IgD-negative memory B cell (primary cell): ENCODE data around the gene ADAM10. TPM values are rescaled to one million over a fixed set of nuclear protein-coding genes. Genes with fewer than 3 reads are reported as not detected.

ENCODE experiments used
- H3K27ac Mint-ChIP-seq, 3 donors: one replicate each; pipeline ENCODE4 v1.8.0; 2020 to 2022; ENCODE audit warnings: mild to moderate bottlenecking in 3 of 3, mixed read lengths in 3 of 3, moderate library complexity in 1 of 3
- H3K27me3 Mint-ChIP-seq: one replicate; pipeline ENCODE4 v1.8.0; 2021; ENCODE audit warnings: mixed read lengths
- H3K36me3 Mint-ChIP-seq: one replicate; pipeline ENCODE4 v1.8.0; 2020; ENCODE audit warnings: mild to moderate bottlenecking, mixed read lengths
- H3K4me1 Mint-ChIP-seq, 3 donors: one replicate each; pipeline ENCODE4 v1.8.0; 2020 to 2022; ENCODE audit warnings: mixed read lengths in 3 of 3, mild to moderate bottlenecking in 1 of 3
- H3K4me3 Mint-ChIP-seq, 4 donors: one replicate each; pipeline ENCODE4 v1.8.0; 2020 to 2022; ENCODE audit warnings: mild to moderate bottlenecking in 4 of 4, mixed read lengths in 4 of 4, moderate library complexity in 3 of 4
- H3K9me3 Mint-ChIP-seq, 3 donors: one replicate each; pipeline ENCODE4 v1.8.0; 2020 to 2021; ENCODE audit warnings: mixed read lengths in 3 of 3, mild to moderate bottlenecking in 1 of 3
- polyA plus RNA-seq: library from polyadenylated mRNA; unstranded; fragments of 300-500 nt; fragmentation: Illumina TruSeq; gene quantifications from one replicate; pipeline ENCODE4 v1.2.3, GENCODE V29; 2021

Gene ADAM10
- polyA plus RNA-seq, 1 donor from 2014 or later, result 91.9 TPM

DNA sequence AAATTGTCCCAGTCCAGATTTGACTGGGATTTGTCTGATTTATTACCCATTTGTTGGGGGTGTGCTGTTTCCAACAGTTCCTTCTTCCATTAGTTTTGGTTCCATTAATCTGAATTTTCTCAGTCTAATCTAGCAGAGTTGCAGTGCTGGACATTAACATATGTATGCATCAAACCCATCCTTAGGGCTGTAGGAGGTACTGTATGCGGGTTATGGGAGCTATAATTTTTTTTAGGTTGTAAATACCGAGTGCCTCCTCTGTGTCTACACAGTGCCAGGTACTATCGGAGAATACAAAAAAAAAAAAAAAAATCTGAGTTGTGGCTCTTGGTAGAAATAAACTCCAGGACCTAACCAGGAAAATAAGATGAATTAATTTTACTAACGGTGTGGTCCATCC is 183.9 kb downstream of the ADAM10 start:
- Mint-ChIP-seq H3K4me3 (no peak overlapping the region), H3K27me3 (peaks cover 8% of the 10 kb centered on the region), H3K4me1 (no peaks in the 10 kb centered on the region), H3K9me3 (peaks cover 2 to 7% (median 4%) of the 10 kb centered on the region in 3 donors), H3K36me3 (no peaks in the 10 kb centered on the region), H3K27ac (no peak overlapping the region)

DNA sequence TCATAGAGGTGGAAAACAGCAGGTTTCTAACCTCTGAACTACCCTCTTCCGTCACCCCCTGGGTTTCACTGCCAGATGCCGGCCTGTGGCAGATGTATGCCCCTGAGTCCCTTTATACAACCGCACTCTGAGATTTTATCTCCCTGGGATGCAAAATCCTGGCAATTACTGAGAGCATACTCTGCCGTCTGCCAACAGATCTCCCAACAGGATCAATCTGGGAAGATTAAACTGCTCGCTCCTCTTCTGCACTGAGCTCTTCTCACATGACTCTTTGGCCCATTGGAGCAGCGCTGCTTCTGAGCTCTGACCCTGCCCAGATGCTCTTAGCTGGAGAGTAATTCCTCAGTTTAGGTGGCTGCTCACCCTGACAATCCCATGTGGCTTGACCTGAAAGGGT is 184.5 kb downstream of the ADAM10 start:
- Mint-ChIP-seq H3K27ac (peak overlapping the region in 1 of 3 donors; percentile 57), H3K36me3 (no peaks in the 10 kb centered on the region), H3K4me1 (no peaks in the 10 kb centered on the region), H3K4me3 (no peak overlapping the region), H3K9me3 (peaks cover 0 to 5% (median 4%) of the 10 kb centered on the region in 3 donors), H3K27me3 (peaks cover 8% of the 10 kb centered on the region)

DNA sequence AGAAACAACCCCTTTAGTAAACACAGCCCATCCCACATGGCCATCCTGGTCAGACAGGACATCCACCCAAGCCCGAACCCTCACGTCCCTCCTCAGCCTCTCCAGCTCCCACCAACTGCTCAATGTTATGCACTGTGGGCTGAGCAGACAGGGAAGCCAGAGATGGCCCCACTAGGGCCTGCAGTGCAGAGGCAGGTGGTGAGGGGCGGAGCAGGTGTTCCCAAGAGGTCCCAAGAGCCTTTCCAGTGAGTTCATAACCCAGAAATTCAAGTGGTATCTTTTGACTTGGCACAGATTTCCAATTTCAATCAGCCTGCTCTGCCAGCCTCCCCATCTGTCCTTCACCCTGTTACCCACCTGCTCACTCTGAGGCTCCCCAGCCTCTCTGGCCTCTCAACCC is 187.4 kb downstream of the ADAM10 start:
- Mint-ChIP-seq H3K4me3 (no peak overlapping the region), H3K27me3 (peaks cover 14% of the 10 kb centered on the region), H3K4me1 (no peaks in the 10 kb centered on the region), H3K36me3 (no peaks in the 10 kb centered on the region), H3K27ac (peak overlapping the region in 1 of 3 donors; percentile 61), H3K9me3 (peaks cover 0 to 5% (median 0%) of the 10 kb centered on the region in 3 donors)

DNA sequence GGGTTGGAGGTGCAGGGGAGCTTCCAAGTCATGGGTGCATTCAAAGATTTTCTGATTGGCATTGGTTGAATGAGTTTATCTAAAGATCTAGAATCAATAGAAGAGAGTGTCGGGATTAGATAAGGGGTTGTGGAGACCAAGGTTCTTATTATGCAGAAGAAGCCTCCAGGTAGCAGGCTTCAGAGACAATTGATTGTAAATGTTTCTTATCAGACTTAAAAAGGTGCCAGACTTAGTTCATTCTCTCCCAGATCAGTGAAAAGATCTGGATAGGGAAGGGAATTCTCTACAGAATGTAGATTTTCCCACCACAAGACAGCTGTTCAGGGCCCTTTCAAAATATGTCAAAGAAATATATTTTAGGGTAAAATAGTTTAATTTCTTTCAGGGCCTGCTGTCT is 188.2 kb downstream of the ADAM10 start:
- Mint-ChIP-seq H3K4me3 (no peak overlapping the region), H3K27ac (no peak overlapping the region)

DNA sequence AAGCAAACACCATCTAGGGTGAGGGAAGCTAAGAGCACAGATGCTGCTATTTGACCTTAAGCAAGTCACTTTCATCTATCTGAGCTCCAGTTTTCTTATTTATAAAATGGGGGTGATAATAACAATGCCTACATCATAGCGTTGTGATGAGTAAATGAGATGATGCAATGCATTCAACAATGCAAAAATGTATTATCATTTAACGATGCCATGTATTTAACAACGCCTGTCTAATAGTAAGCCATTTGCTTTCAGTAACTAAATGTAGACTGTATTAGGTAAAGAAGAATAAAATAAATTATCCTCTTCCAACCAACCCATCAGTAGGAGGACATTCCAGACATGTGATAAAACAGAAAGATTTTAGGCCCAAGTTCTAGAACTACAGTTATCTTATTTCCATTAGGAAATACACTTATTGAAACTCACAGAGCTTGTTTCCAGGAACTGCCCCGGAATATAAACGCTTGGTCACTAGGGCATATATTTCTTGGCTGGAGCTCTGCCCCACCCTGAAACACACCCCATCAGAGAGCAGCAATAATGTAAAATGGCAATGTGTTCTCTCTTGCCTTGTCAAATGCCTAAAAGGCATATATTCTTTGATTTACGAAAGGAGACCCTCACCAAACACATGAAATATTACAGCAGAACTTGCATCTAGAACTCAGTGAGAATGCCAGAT is 189.5 kb downstream of the ADAM10 start:
- Mint-ChIP-seq H3K9me3 (peaks cover 0 to 6% (median 0%) of the 10 kb centered on the region in 3 donors), H3K27ac (no peak overlapping the region), H3K4me3 (no peak overlapping the region), H3K4me1 (no peaks in the 10 kb centered on the region), H3K27me3 (peaks cover 16% of the 10 kb centered on the region), H3K36me3 (no peaks in the 10 kb centered on the region)

More for the DNA sequence above, 188.2 kb downstream of the ADAM10 start:
- peaks cover 14% of the 10 kb centered on the region for H3K27me3 Mint-ChIP-seq
- H3K4me1 Mint-ChIP-seq, result no peaks in the 10 kb centered on the region
- peaks cover 0 to 5% (median 0%) of the 10 kb centered on the region in 3 donors for H3K9me3 Mint-ChIP-seq
- no peaks in the 10 kb centered on the region for H3K36me3 Mint-ChIP-seq

DNA sequence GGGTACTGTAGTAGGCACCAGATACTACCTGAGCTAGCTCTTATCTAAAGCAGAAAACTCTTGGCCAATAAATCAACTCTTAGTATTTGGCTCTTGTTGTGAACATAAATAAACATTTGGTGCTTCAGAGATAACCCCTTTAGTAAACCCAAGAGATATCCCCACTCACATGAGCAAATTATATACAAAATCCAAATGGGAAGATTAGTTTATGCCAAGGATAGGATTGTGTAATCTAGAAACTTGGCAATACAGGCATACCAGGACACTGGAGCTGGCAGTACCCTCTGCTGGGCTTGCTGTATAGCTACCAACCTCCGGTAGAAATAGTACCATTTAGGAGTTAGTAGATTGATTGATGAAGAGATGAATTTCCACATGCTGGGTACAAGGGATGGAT is 190.7 kb downstream of the ADAM10 start:
- Mint-ChIP-seq H3K36me3 (no peaks in the 10 kb centered on the region), H3K27me3 (peaks cover 10% of the 10 kb centered on the region), H3K9me3 (peaks cover 0 to 6% (median 0%) of the 10 kb centered on the region in 3 donors), H3K4me3 (no peak overlapping the region), H3K27ac (no peak overlapping the region), H3K4me1 (no peaks in the 10 kb centered on the region)

DNA sequence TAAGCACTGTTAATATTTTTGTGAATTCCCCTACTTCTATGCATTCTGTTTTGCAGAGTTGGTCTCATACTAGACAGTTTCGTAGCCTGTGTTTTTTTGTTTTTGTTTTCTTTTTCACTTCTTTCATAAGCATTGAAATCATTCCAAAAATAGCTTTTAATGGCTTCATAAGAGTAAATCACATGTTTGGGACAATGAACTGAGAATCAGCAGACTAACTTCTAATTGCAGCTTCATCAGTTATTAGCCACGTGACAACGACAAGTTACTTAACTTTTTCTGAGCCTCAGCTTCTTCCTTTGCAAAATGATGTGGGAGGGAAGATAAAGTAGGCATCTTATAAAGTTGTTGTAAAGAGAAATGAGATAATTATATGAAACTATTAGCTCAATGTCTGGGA is 193.0 kb downstream of the ADAM10 start:
- H3K27ac Mint-ChIP-seq, result no peak overlapping the region
- peaks cover 22% of the 10 kb centered on the region for H3K27me3 Mint-ChIP-seq
- H3K4me3 Mint-ChIP-seq, result no peak overlapping the region
- peaks cover 0 to 6% (median 0%) of the 10 kb centered on the region in 3 donors for H3K9me3 Mint-ChIP-seq
- H3K36me3 Mint-ChIP-seq, result peaks cover 2% of the 10 kb centered on the region
- H3K4me1 Mint-ChIP-seq, result peaks cover 0 to under 1% (median 0%) of the 10 kb centered on the region in 3 donors

DNA sequence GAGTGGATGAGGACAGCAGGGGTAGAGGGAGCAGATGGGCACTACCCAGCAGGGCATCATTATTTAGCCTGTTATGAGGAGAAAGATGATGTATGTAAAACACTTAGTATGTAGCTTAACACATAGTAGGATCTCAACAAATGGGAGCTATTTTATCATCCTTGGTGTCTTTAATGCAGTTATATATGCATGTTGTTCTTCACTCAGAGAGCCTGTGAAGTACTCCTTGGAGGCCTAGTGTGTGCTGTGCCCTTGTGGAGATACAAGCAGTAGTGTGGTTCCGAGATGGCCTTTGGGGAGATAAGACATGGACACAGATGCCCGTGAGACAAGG is 193.5 kb downstream of the ADAM10 start:
- H3K4me3 Mint-ChIP-seq, result no peak overlapping the region
- H3K27ac Mint-ChIP-seq, result no peak overlapping the region
- peaks cover 0 to 6% (median 0%) of the 10 kb centered on the region in 3 donors for H3K4me1 Mint-ChIP-seq
- H3K36me3 Mint-ChIP-seq, result peaks cover 2% of the 10 kb centered on the region
- H3K27me3 Mint-ChIP-seq, result peaks cover 27% of the 10 kb centered on the region
- peaks cover 0 to 6% (median 0%) of the 10 kb centered on the region in 3 donors for H3K9me3 Mint-ChIP-seq

DNA sequence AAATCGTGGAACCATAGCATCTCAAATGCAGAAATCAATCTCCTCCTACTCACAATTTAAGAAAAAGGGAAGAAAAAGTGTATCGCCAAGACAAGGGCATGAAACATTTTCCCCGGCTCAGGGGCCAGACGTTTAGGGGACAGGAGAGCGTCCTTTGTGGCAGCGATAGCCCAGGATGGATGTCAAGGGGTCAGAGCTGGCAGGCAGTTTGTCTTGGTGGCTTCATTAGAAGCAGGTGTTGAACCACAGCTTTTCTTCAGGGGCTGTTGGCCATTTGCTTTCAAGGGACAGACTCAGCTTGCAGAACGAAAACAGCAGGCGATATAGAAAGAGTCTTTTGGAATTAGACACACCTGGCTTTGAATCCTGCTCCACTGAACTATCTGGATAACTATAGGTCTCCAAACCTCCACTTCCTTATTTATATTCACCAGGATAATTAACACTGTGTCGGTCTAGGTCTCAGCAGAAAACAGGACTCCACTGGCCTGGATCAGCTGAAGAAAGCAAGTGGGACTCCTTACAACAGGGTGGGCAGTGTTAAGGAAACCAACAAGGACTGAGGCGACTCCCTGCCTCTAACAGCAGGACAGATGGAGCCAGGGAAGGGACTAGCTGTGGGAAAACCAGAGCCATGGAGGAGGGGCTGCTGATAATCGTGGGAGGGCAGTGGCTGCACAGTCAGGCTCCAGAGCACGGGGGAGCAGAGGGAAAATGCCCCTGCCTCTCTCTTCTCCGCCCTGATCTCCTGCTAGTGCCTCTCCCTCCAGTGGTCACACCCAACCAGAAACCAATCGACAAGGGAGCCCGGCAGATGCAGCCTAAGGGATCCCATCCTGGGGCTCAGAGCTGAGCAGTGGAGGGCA is 194.1 kb downstream of the ADAM10 start:
- peaks cover 0 to 6% (median 0%) of the 10 kb centered on the region in 3 donors for H3K9me3 Mint-ChIP-seq
- H3K36me3 Mint-ChIP-seq, result peaks cover 2% of the 10 kb centered on the region
- peaks cover 29% of the 10 kb centered on the region for H3K27me3 Mint-ChIP-seq
- H3K4me3 Mint-ChIP-seq, result peak overlapping the region in 1 of 4 donors; percentile 15
- peaks cover 0 to 6% (median 0%) of the 10 kb centered on the region in 3 donors for H3K4me1 Mint-ChIP-seq
- no peak overlapping the region for H3K27ac Mint-ChIP-seq

DNA sequence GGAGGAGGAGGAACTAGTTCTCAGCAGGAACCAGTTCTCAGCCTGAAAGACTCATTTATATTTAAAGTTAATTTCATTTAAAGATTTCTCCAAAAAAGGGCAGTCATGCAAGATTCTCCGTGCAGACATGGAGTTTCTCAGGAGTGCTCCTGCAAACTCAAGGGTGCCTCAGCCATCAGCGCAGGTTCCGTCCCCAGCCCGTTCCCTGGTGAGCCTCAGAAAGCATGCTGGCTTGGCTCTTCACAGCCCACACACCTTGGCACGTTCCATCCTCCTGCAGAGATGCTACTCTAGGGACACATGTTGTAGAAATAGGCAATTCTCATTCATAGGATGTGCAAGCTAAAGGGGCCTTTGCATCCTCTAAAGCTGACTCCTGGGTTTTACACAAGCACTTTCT is 194.7 kb downstream of the ADAM10 start:
- Mint-ChIP-seq H3K4me3 (no peak overlapping the region), H3K36me3 (peaks cover 2% of the 10 kb centered on the region), H3K9me3 (peaks cover 0 to 6% (median 0%) of the 10 kb centered on the region in 3 donors), H3K4me1 (peaks cover 0 to 6% (median 0%) of the 10 kb centered on the region in 3 donors), H3K27me3 (peaks cover 34% of the 10 kb centered on the region), H3K27ac (no peak overlapping the region)

DNA sequence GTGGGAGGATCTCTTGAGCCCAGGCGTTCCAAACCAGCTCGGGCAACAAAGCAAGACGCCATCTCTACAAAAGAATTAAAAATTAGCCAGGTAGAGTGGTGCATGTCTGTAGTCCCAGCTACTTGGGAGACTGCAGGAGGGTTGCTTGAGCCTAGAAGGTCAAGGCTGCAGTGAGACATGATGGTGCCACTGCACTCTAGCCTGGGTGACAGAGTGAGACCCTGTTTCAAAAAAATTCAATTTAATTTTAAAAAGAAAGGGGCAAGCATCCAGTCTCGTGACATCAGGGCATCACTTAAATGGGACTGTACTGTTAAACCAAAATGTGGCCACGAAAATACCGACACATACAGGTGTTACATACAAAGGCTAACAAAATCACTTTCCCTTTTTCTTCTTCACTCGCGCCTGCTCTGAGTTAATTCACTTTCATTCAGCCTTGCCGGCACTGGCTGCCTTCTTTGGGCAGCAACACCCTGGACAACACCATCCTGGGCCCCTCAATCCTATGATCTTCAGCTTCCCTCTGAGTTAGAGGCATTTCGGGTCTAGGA is 196.1 kb downstream of the ADAM10 start:
- H3K9me3 Mint-ChIP-seq, result peaks cover 0 to 2% (median 0%) of the 10 kb centered on the region in 3 donors
- peaks cover 0 to 6% (median 0%) of the 10 kb centered on the region in 3 donors for H3K4me1 Mint-ChIP-seq
- H3K36me3 Mint-ChIP-seq, result peaks cover 2% of the 10 kb centered on the region
- peak overlapping the region in 1 of 3 donors; percentile 82 for H3K27ac Mint-ChIP-seq
- H3K4me3 Mint-ChIP-seq, result no peak overlapping the region
- H3K27me3 Mint-ChIP-seq, result peaks cover 28% of the 10 kb centered on the region

DNA sequence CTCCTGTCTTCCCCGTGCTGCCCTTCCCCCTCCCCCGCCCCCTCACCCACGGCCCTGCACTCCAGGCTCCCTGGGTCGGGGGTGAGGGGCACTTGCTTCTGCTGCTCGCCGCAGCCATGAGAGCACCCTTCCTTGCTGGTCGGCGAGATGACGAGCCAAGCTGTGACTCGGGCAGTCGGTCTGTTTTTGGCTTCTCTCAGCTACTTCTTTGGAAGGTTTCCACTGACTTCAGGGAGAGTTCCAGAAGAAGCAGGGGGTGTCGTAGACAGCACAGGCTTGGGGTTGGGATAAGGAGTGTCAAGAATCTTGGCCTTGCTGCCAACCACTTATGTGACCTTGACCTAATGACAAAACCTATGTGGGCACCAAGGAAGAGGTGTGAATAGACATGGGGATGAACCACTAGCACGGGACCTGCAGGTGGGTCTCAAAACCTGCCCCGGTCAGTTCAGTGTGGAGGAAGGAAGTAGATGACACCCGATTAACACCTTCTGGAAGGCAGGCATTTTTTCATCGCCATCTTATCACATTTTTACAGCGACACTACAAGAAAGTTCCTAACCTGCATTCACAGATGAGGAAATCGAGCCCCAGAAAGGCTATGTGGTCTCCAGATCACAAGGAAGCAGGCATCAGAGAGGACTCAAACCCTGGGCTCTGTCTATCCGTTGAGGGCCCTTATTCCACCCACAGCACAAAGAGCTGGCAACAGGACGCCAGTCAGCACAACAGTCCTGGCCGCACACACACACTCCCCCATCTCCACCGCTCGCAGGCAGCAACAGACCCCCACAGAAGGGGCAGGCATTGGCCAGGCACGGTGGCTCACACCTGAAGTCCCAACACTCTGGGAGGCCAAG is 196.8 kb downstream of the ADAM10 start:
- Mint-ChIP-seq H3K4me3 (no peak overlapping the region), H3K27ac (no peak overlapping the region), H3K27me3 (peaks cover 28% of the 10 kb centered on the region), H3K36me3 (peaks cover 2% of the 10 kb centered on the region), H3K4me1 (peaks cover 0 to 6% (median 0%) of the 10 kb centered on the region in 3 donors), H3K9me3 (peaks cover 0 to 2% (median 0%) of the 10 kb centered on the region in 3 donors)

DNA sequence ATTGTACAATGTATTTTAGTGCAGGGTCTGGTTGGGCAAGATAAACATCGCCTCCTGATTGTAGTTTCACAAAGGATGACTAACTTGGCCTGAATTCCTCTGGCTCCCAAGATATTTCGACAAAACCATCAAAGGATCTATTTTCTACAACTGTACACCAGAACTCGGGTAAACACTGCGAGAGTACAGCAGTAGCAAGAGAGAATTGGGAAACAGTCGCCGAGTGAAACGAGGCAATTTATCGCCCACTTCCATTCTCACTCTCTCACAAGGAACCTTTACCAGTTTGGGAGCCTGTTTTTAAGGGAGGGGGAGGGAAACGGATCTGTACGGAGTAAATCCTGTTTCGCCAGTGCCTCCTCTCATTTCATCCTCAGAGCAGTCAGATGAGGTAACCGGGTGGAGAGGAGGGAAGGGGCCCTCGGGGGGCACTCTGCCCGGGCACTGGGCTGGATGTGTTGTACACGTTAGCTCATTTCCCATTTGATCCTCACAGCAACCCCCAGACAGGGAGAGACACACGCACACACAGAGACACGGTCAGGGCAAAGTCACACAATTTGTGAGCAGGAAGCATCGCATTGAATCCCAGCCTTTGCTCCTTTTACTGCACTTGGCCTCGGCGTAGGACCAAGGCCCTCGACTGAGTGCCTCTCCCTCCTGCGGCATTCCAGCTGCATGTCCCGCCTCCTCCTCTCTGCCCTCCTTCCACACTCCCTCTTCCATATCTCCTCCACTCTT is 197.6 kb downstream of the ADAM10 start:
- Mint-ChIP-seq H3K4me1 (peaks cover 0 to 6% (median 0%) of the 10 kb centered on the region in 3 donors), H3K36me3 (peaks cover 2% of the 10 kb centered on the region), H3K9me3 (peaks cover 0 to 2% (median 0%) of the 10 kb centered on the region in 3 donors), H3K27ac (no peak overlapping the region), H3K4me3 (no peak overlapping the region), H3K27me3 (peaks cover 28% of the 10 kb centered on the region)
